ENCODE data around the gene CD81.

- TF ChIP-seq CTCF (IDR thresholded peaks at IDR 0.05 in 2 of 3, conservative IDR thresholded peaks at IDR 0.05 in 1 of 3; ENCODE audit: insufficient read depth in 2 of 3, low read depth in 1 of 3, low read length in 3 of 3) (no peak), CAMTA2 (CRISPR knock-in tag; conservative IDR thresholded peaks at IDR 0.05) (no peak), GTF2B (IDR thresholded peaks at IDR 0.05; ENCODE audit: extremely low read depth, insufficient read length) (no peak), TAF9B (IDR thresholded peaks at IDR 0.05; ENCODE audit: partially characterized antibody) (no peak), POLR2A (conservative IDR thresholded peaks at IDR 0.05) (no peak)
These were observed 34.1 kb upstream of the CD81 start for GRCh38 chr11:2342981-2343380.
